GM12878 (cell line): ENCODE data around the gene AURKAIP1. TPM values are rescaled to one million over a fixed set of nuclear protein-coding genes. Genes with fewer than 3 reads are reported as not detected.
A peak's percentile ranks its signal among the peaks of the same experiment; 100 is the strongest.

Source experiments
- ATAC-seq: fragments of 200-7000 bp; cut with Tn5 transposase; 3 replicates; pipeline ENCODE4 v1.9.1; 2020; ENCODE audit warnings: mild to moderate bottlenecking, moderate library complexity
- BruUV-seq: library from RNA; stranded (reverse); fragments of 400-500 nt; replicated peaks from 2 replicates; lab custom pipeline; 2021; lab: Mats Ljungman, UMichigan
- CTCF ChIA-PET: fragments of 300-600 bp; sonication (Branson Sonifier 250); formaldehyde crosslinking; extraction: SDS; loops from one replicate; lab custom pipeline; 2021; ENCODE audit warnings: inconsistent platforms; lab: Yijun Ruan, JAX
- POLR2A ChIA-PET: fragments of 350-600 bp; formaldehyde crosslinking; extraction: SDS; loops from one replicate; lab custom pipeline; 2021; ENCODE audit warnings: inconsistent platforms; lab: Charles Lee
- RAD21 ChIA-PET: fragments of 300-600 bp; sonication (Branson Sonifier 250); formaldehyde crosslinking; loops from one replicate; lab custom pipeline; 2023; ENCODE audit warnings: antibody characterized with exemption; ENCODE audit not compliant: unreplicated experiment; lab: Charles Lee
- SMC1A ChIA-PET: fragments of 300-600 bp; sonication (Branson Sonifier 250); formaldehyde crosslinking; loops from one replicate; lab custom pipeline; 2023; ENCODE audit not compliant: unreplicated experiment, uncharacterized antibody; lab: Charles Lee
- DNase-seq: peaks from one replicate; pipeline ENCODE4 v3.0.0-alpha.2; 2011; ENCODE audit warnings: low read depth, low spot score
- FAIRE-seq: peaks from 3 replicates; lab custom pipeline; 2011; peaks lifted over from hg19 to GRCh38; lab: Jason Lieb, UNC
- H2AFZ ChIP-seq: 2 replicates; pipeline ENCODE4 v1.6.0; 2011; ENCODE audit warnings: low read depth, low read length, control low read depth; ENCODE audit not compliant: control insufficient read depth
- H3K27ac ChIP-seq: 2 replicates; pipeline ENCODE4 v1.5.1; 2011; ENCODE audit warnings: control low read depth; ENCODE audit not compliant: control insufficient read depth, insufficient read depth
- H3K27me3 ChIP-seq, 2 experiments: replicated peaks in 1 of 2; 2 replicates each; pipeline versions ENCODE4 v1.6.0 to v1.6.1; 2011; ENCODE audit warnings: low read length in 1 of 2; ENCODE audit not compliant: control insufficient read depth in 2 of 2, insufficient read depth in 2 of 2
- H3K36me3 ChIP-seq, 2 experiments: 2 replicates each; pipeline ENCODE4 v1.5.1; 2011; ENCODE audit warnings: low read length in 1 of 2; ENCODE audit not compliant: control insufficient read depth in 2 of 2, insufficient read depth in 2 of 2
- H3K4me1 ChIP-seq: 2 replicates; pipeline ENCODE4 v1.6.1; 2011; ENCODE audit warnings: mild to moderate bottlenecking, low read length, moderate library complexity, mixed read lengths; ENCODE audit not compliant: control insufficient read depth, insufficient read depth
- H3K4me2 ChIP-seq: 2 replicates; pipeline ENCODE4 v1.6.0; 2011; ENCODE audit warnings: control low read depth; ENCODE audit not compliant: control insufficient read depth, insufficient read depth
- H3K4me3 ChIP-seq: fragments of 200-600 bp; sonication (generic); 2 replicates; pipeline ENCODE4 v1.5.1; 2016
- H3K79me2 ChIP-seq: 2 replicates; pipeline ENCODE4 v1.6.0; 2011; ENCODE audit warnings: low read length; ENCODE audit not compliant: control insufficient read depth, insufficient read depth
- H3K9ac ChIP-seq: 2 replicates; pipeline ENCODE4 v1.8.0; 2011; ENCODE audit warnings: low read length, control low read depth, mixed read lengths; ENCODE audit not compliant: control insufficient read depth, insufficient read depth
- H3K9me3 ChIP-seq: replicated peaks from 3 replicates; pipeline ENCODE4 v1.5.1; 2011; ENCODE audit warnings: mild to moderate bottlenecking, low read length; ENCODE audit not compliant: control insufficient read depth, insufficient read depth
- H4K20me1 ChIP-seq: 2 replicates; pipeline ENCODE4 v1.6.0; 2011; ENCODE audit not compliant: control insufficient read depth, insufficient read depth
- PAX8 ChIP-seq: fragments of 450-650 bp; IDR thresholded peaks from 2 replicates; pipeline ENCODE4 v1.6.1; 2017; ENCODE audit warnings: mild to moderate bottlenecking, moderate library complexity
- RELB ChIP-seq: fragments of 450-650 bp; IDR thresholded peaks from 2 replicates; pipeline ENCODE4 v1.6.1; 2017; ENCODE audit warnings: low read depth, mild to moderate bottlenecking, moderate library complexity
- WGBS: methylation state at CpG from one replicate; pipeline ENCODE4 v1.1.6; 2016; ENCODE audit warnings: low lambda C conversion rate; ENCODE audit not compliant: insufficient replicate concordance, insufficient coverage; ENCODE audit errors: missing lambda C conversion rate; 5-methylcytosine and 5-hydroxymethylcytosine counted together
- in situ Hi-C: fragments of 300-500 bp; cut with MboI; formaldehyde crosslinking; loops from 9 replicates; pipeline ENCODE4 v1.14.3; 2018; ENCODE audit warnings: mixed read lengths
- intact Hi-C: fragments of 100-400 bp; cut with micrococcal nuclease; formaldehyde crosslinking; loops from one replicate; pipeline ENCODE4 v1.14.2; 2022; ENCODE audit not compliant: unreplicated experiment
- polyA plus RNA-seq, 11 experiments: library from polyadenylated mRNA; depleted of rRNA in 4 of 11; unstranded in 6 of 11; stranded (reverse) in 5 of 11; fragments of >200 nt; fragmentation: Nextera tagmentation in 4 of 11; fragmentation: Illumina TruSeq in 1 of 11; extraction: Ambion mirVana in 4 of 11; extraction: Trizol in 1 of 11; gene quantifications; 1 replicate in 1 of 11; 2 replicates in 10 of 11; pipeline versions ENCODE4 v1.2.1 to v1.2.3, GENCODE V29; 2011 to 2016; ENCODE audit warnings: inconsistent platforms in 2 of 11, missing spikeins in 2 of 11, low read depth in 1 of 11
- total RNA-seq, 4 experiments: library from RNA; depleted of rRNA in 3 of 4; stranded (reverse); fragments of >200 nt in 3 of 4; fragmentation: Illumina TruSeq in 1 of 4; extraction: Trizol in 1 of 4; gene quantifications; 2 replicates each; pipeline versions ENCODE4 v1.2.1 to v1.2.3, GENCODE V29; 2013 to 2021
- TF ChIP-seq, protein P1 (sequence below): IDR thresholded peaks from 2 replicates; pipeline ENCODE4 v1.6.1; 2011; ENCODE audit warnings: borderline replicate concordance, low read depth, mild to moderate bottlenecking, moderate library complexity, low read length; ENCODE audit not compliant: insufficient read depth, poor library complexity, severe bottlenecking

The AURKAIP1 gene
- total and polyA plus RNA-seq, 10 of the 15 experiments (the other 5 are each of a cell fraction or from before 2014, with no cell fraction given) = 6.5 to 366 (median 120) TPM

- RAD21 ChIA-PET = no interaction called here
These were observed 8.9 kb downstream of the AURKAIP1 start for GRCh38 chr1:1365875-1366698.

More at GRCh38 chr1:1365875-1366698, 8.9 kb downstream of the AURKAIP1 start:
- in situ Hi-C loops = no loop called here
- Histone ChIP-seq H3K36me3 (peaks cover 0 to 1% of the 10 kb centered on the region in 2 experiments; a peak in 2 of 4 replicates), H3K27me3 (no peaks in the 10 kb centered on the region), H3K9me3 (peaks cover 3% of the 10 kb centered on the region; the same call in 1 of the 3 replicates), H3K9ac (no peak overlapping the region), H3K4me2 (no peak overlapping the region), H3K4me1 (no peaks in the 10 kb centered on the region; the same call in 1 of the 2 replicates), H3K79me2 (no peaks in the 10 kb centered on the region), H3K4me3 (no peak overlapping the region), H2AFZ (no peak overlapping the region), H3K27ac (no peak overlapping the region), H4K20me1 (no peaks in the 10 kb centered on the region)
- no TSS peak for BruUV-seq
- TF ChIP-seq RELB (peak; percentile 22), PAX8 (no peak)
- TF ChIP-seq, protein P1, sequence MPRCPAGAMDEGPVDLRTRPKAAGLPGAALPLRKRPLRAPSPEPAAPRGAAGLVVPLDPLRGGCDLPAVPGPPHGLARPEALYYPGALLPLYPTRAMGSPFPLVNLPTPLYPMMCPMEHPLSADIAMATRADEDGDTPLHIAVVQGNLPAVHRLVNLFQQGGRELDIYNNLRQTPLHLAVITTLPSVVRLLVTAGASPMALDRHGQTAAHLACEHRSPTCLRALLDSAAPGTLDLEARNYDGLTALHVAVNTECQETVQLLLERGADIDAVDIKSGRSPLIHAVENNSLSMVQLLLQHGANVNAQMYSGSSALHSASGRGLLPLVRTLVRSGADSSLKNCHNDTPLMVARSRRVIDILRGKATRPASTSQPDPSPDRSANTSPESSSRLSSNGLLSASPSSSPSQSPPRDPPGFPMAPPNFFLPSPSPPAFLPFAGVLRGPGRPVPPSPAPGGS = peak; percentile 8
- FAIRE-seq = no peak
- DNase-seq = no peak
- CTCF ChIA-PET = no interaction called here
- WGBS = 61% methylated on average over 10 of the region's 10 CpGs
- POLR2A ChIA-PET = no interaction called here
- SMC1A ChIA-PET = no interaction called here
- intact Hi-C loops = no loop called here
- ATAC-seq = no peak
